Neural cell (in vitro differentiated cells): ENCODE measurements around the gene SDK1. TPM values are rescaled to one million over a fixed set of nuclear protein-coding genes. Genes with fewer than 3 reads are reported as not detected.

ENCODE experiments used
- H2AFZ ChIP-seq: fragments of 200-600, 300-800 bp; sonication (generic), shearing (Covaris generic); 2 replicates; pipeline ENCODE4 v1.6.0; 2014; ENCODE audit warnings: low read depth, mild to moderate bottlenecking, antibody characterized with exemption, low read length, moderate library complexity
- H3F3A ChIP-seq: fragments of 200-600 bp; shearing (Covaris generic); 2 replicates; pipeline ENCODE4 v1.6.1; 2016; ENCODE audit warnings: mild to moderate bottlenecking, moderate library complexity, mixed read lengths, antibody characterized with exemption, low read length; ENCODE audit not compliant: insufficient read depth, poor library complexity, severe bottlenecking
- H3K27ac ChIP-seq: fragments of 200-600, 300-800 bp; sonication (generic), shearing (Covaris generic); 2 replicates; pipeline ENCODE4 v1.5.1; 2014; ENCODE audit warnings: mild to moderate bottlenecking, low read length, moderate library complexity
- H3K27me3 ChIP-seq: fragments of 300-800, 200-600 bp; sonication (generic), shearing (Covaris generic); 2 replicates; pipeline ENCODE4 v1.6.0; 2014; ENCODE audit warnings: mild to moderate bottlenecking, low read depth, low read length, moderate library complexity; ENCODE audit not compliant: insufficient read depth
- H3K36me3 ChIP-seq: fragments of 300-800, 200-600 bp; sonication (generic), shearing (Covaris generic); 2 replicates; pipeline ENCODE4 v1.5.1; 2014; ENCODE audit warnings: mild to moderate bottlenecking, antibody characterized with exemption, low read length, moderate library complexity; ENCODE audit not compliant: insufficient read depth
- H3K4me2 ChIP-seq: fragments of 300-800, 200-600 bp; sonication (generic), shearing (Covaris generic); 2 replicates; pipeline ENCODE4 v1.6.0; 2014; ENCODE audit warnings: mild to moderate bottlenecking, low read length
- H3K4me3 ChIP-seq: fragments of 300-800, 200-600 bp; sonication (generic), shearing (Covaris generic); 2 replicates; pipeline ENCODE4 v1.5.1; 2014; ENCODE audit warnings: mild to moderate bottlenecking, low read length, moderate library complexity
- H3K79me2 ChIP-seq: fragments of 200-600 bp; shearing (Covaris generic); replicated peaks from 2 replicates; pipeline ENCODE4 v1.6.0; 2014; ENCODE audit warnings: mild to moderate bottlenecking, low read length, moderate library complexity; ENCODE audit not compliant: insufficient read depth
- H3K9ac ChIP-seq: fragments of 300-800, 200-600 bp; sonication (generic), shearing (Covaris generic); 2 replicates; pipeline ENCODE4 v1.6.1; 2016; ENCODE audit warnings: mild to moderate bottlenecking, low read length, mixed read lengths
- H3K9me2 ChIP-seq: fragments of 200-600 bp; shearing (Covaris generic); 2 replicates; pipeline ENCODE4 v1.6.1; 2016; ENCODE audit warnings: mild to moderate bottlenecking, low read length, mixed read lengths; ENCODE audit not compliant: insufficient read depth
- H3K9me3 ChIP-seq: fragments of 200-600, 300-800 bp; sonication (generic), shearing (Covaris generic); 2 replicates; pipeline ENCODE4 v1.6.1; 2016; ENCODE audit warnings: mild to moderate bottlenecking, mixed run types, low read length, moderate library complexity, mixed read lengths
- H4K20me1 ChIP-seq: fragments of 200-600 bp; shearing (Covaris generic); 2 replicates; pipeline ENCODE4 v1.6.1; 2016; ENCODE audit warnings: mild to moderate bottlenecking, mixed run types; ENCODE audit not compliant: insufficient read depth
- EP300 ChIP-seq: fragments of 450-650 bp; conservative IDR thresholded peaks from 2 replicates; pipeline ENCODE4 v1.6.1; 2014; ENCODE audit warnings: antibody characterized with exemption, mild to moderate bottlenecking, moderate library complexity; ENCODE audit not compliant: poor library complexity, severe bottlenecking
- EZH2 ChIP-seq: fragments of 200-600, 300-800 bp; shearing (Covaris generic), sonication (generic); IDR thresholded peaks from 2 replicates; pipeline ENCODE4 v1.6.1; 2014; ENCODE audit warnings: antibody characterized with exemption, low read length, borderline replicate concordance, mild to moderate bottlenecking; ENCODE audit not compliant: insufficient read depth, poor library complexity, severe bottlenecking
- MXI1 ChIP-seq: fragments of 450-650 bp; conservative IDR thresholded peaks from 2 replicates; pipeline ENCODE4 v1.6.1; 2014; ENCODE audit warnings: antibody characterized with exemption, mild to moderate bottlenecking; ENCODE audit not compliant: poor library complexity, severe bottlenecking
- POLR2AphosphoS5 ChIP-seq: IDR thresholded peaks from 2 replicates; pipeline ENCODE4 v1.6.1; 2012
- RAD21 ChIP-seq: fragments of 450-650 bp; conservative IDR thresholded peaks from 2 replicates; pipeline ENCODE4 v1.6.1; 2014; ENCODE audit warnings: antibody characterized with exemption, mild to moderate bottlenecking, moderate library complexity
- SMC3 ChIP-seq: fragments of 450-650 bp; conservative IDR thresholded peaks from 2 replicates; pipeline ENCODE4 v1.6.1; 2014; ENCODE audit warnings: antibody characterized with exemption, mild to moderate bottlenecking, moderate library complexity; ENCODE audit not compliant: poor library complexity
- TAF1 ChIP-seq: IDR thresholded peaks from 2 replicates; pipeline ENCODE4 v1.6.1; 2012; ENCODE audit warnings: low read depth
- polyA plus RNA-seq: library from polyadenylated mRNA; depleted of rRNA; stranded (reverse); fragments of >200 nt; gene quantifications from 2 replicates; pipeline ENCODE4 v1.2.3, GENCODE V29; 2014
- TF ChIP-seq, protein P1 (sequence below): IDR thresholded peaks from 2 replicates; pipeline ENCODE4 v1.6.1; 2012; ENCODE audit warnings: borderline replicate concordance
- TF ChIP-seq, protein P2 (sequence below): fragments of 450-650 bp; IDR thresholded peaks from 2 replicates; pipeline ENCODE4 v1.5.1; 2014; ENCODE audit warnings: antibody characterized with exemption, mild to moderate bottlenecking, moderate library complexity; ENCODE audit not compliant: poor library complexity, severe bottlenecking

Gene SDK1
- polyA plus RNA-seq, 1 donor from 2014 or later, result 2.7 TPM

DNA sequence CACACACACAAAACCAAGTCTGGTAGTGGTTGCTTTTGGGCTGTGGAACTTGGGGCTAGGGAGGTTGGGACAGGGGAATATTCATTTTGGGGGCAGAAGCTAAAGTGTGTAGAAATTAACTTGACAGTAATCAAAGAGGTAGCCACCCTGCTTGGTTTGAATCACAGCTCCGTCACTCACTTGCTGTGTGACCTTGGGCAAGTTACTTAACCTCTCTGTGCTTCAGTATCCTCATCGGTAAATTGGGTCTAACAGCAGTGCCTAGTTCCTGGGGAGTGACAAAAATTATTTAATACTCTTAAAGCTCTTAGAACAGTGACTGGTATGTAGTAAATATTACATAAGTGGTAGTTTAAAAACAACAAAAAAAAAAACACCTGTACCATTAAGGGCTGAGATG lies 489.8 kb downstream of the SDK1 start:
- H2AFZ ChIP-seq, result no peak overlapping the region
- no peak overlapping the region for H3K4me2 ChIP-seq
- H3K9ac ChIP-seq, result no peak overlapping the region
- H3K27me3 ChIP-seq, result no peaks in the 10 kb centered on the region
- TF ChIP-seq TAF1, result no peak
- TF ChIP-seq, protein P1, sequence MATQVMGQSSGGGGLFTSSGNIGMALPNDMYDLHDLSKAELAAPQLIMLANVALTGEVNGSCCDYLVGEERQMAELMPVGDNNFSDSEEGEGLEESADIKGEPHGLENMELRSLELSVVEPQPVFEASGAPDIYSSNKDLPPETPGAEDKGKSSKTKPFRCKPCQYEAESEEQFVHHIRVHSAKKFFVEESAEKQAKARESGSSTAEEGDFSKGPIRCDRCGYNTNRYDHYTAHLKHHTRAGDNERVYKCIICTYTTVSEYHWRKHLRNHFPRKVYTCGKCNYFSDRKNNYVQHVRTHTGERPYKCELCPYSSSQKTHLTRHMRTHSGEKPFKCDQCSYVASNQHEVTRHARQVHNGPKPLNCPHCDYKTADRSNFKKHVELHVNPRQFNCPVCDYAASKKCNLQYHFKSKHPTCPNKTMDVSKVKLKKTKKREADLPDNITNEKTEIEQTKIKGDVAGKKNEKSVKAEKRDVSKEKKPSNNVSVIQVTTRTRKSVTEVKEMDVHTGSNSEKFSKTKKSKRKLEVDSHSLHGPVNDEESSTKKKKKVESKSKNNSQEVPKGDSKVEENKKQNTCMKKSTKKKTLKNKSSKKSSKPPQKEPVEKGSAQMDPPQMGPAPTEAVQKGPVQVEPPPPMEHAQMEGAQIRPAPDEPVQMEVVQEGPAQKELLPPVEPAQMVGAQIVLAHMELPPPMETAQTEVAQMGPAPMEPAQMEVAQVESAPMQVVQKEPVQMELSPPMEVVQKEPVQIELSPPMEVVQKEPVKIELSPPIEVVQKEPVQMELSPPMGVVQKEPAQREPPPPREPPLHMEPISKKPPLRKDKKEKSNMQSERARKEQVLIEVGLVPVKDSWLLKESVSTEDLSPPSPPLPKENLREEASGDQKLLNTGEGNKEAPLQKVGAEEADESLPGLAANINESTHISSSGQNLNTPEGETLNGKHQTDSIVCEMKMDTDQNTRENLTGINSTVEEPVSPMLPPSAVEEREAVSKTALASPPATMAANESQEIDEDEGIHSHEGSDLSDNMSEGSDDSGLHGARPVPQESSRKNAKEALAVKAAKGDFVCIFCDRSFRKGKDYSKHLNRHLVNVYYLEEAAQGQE, result no peak
- no peak for TF ChIP-seq POLR2AphosphoS5
- no peak for TF ChIP-seq SMC3
- TF ChIP-seq, protein P2, sequence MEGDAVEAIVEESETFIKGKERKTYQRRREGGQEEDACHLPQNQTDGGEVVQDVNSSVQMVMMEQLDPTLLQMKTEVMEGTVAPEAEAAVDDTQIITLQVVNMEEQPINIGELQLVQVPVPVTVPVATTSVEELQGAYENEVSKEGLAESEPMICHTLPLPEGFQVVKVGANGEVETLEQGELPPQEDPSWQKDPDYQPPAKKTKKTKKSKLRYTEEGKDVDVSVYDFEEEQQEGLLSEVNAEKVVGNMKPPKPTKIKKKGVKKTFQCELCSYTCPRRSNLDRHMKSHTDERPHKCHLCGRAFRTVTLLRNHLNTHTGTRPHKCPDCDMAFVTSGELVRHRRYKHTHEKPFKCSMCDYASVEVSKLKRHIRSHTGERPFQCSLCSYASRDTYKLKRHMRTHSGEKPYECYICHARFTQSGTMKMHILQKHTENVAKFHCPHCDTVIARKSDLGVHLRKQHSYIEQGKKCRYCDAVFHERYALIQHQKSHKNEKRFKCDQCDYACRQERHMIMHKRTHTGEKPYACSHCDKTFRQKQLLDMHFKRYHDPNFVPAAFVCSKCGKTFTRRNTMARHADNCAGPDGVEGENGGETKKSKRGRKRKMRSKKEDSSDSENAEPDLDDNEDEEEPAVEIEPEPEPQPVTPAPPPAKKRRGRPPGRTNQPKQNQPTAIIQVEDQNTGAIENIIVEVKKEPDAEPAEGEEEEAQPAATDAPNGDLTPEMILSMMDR, result no peak
- TF ChIP-seq RAD21, result no peak
- no peak for TF ChIP-seq MXI1
- TF ChIP-seq EP300, result no peak
- no peak for TF ChIP-seq EZH2
- no peaks in the 10 kb centered on the region for H4K20me1 ChIP-seq
- no peaks in the 10 kb centered on the region for H3K9me2 ChIP-seq
- H3K4me3 ChIP-seq, result no peak overlapping the region
- H3K27ac ChIP-seq, result no peak overlapping the region
- no peaks in the 10 kb centered on the region for H3K79me2 ChIP-seq
- H3K9me3 ChIP-seq, result no peaks in the 10 kb centered on the region
- no peaks in the 10 kb centered on the region for H3K36me3 ChIP-seq
- no peaks in the 10 kb centered on the region for H3F3A ChIP-seq

DNA sequence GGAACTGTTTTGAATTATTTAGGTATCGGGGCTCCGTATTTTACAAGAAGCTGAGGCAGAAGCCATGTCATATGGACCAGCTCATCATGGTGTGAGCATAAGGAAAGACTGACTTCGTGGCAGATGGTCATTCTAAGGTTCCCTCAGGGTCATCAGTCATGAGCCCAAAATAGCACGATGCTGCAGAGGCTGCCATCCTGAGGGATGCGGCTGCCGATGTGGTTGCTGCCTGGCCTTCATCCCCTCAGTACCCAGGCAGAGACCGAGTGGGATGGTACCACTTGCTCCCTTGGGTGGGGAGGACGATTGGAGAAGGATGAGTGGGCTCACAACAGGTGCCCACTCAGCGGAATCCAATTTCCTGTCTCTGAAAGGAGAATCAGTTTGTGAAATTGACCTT lies 490.3 kb downstream of the SDK1 start:
- Histone ChIP-seq H3K27ac (no peak overlapping the region), H2AFZ (no peak overlapping the region), H3K9me2 (no peaks in the 10 kb centered on the region), H3K27me3 (no peaks in the 10 kb centered on the region), H3K4me2 (no peak overlapping the region), H3F3A (no peaks in the 10 kb centered on the region), H3K79me2 (no peaks in the 10 kb centered on the region), H3K9ac (no peak overlapping the region), H3K36me3 (no peaks in the 10 kb centered on the region), H3K9me3 (no peaks in the 10 kb centered on the region), H4K20me1 (no peaks in the 10 kb centered on the region), H3K4me3 (no peak overlapping the region)
- TF ChIP-seq TAF1, result no peak
- TF ChIP-seq POLR2AphosphoS5, result no peak
- TF ChIP-seq MXI1, result no peak
- no peak for TF ChIP-seq EP300
- TF ChIP-seq EZH2, result no peak
- TF ChIP-seq, protein P1, result no peak
- TF ChIP-seq SMC3, result no peak
- TF ChIP-seq RAD21, result no peak
- TF ChIP-seq, protein P2, result no peak
